B cell (primary cell): ENCODE data around the gene TIGD3. TPM values are rescaled to one million over a fixed set of nuclear protein-coding genes. Genes with fewer than 3 reads are reported as not detected.
A peak's percentile ranks its signal among the peaks of the same experiment; 100 is the strongest.

Experiments
- ATAC-seq: fragments of 200-7000 bp; cut with Tn5 transposase; one replicate; pipeline ENCODE4 v1.10.0; 2021; ENCODE audit warnings: low read depth, mild to moderate bottlenecking, moderate number of reproducible peaks, moderate library complexity
- CTCF ChIA-PET: fragments of 350-600 bp; sonication (Branson Sonifier 250); formaldehyde crosslinking; loops from one replicate; lab custom pipeline; 2021; ENCODE audit warnings: antibody characterized with exemption, inconsistent platforms; lab: Charles Lee
- POLR2A ChIA-PET: fragments of 350-600 bp; sonication (Branson Sonifier 250); formaldehyde crosslinking; loops from one replicate; lab custom pipeline; 2021; ENCODE audit warnings: antibody characterized with exemption; lab: Charles Lee
- DNase-seq: peaks from one replicate; pipeline ENCODE4 v3.0.0; 2013
- H2AFZ ChIP-seq: 2 replicates; pipeline ENCODE4 v1.6.1; 2012; ENCODE audit warnings: mild to moderate bottlenecking, low read depth, low read length; ENCODE audit not compliant: insufficient read depth, poor library complexity, severe bottlenecking
- H3K27ac ChIP-seq, 2 donors: 1 replicate in 1 of 2; 2 replicates in 1 of 2; pipeline ENCODE4 v1.5.1; 2012 to 2013; ENCODE audit warnings: low read length in 2 of 2, mild to moderate bottlenecking in 2 of 2, moderate library complexity in 1 of 2
- H3K27me3 ChIP-seq, 4 experiments: fragments of 200-600 bp in 1 of 4; sonication (generic) in 1 of 4; replicated peaks in 1 of 4; 1 replicate in 2 of 4; 2 replicates in 2 of 4; pipeline versions ENCODE4 v1.6.1 to v1.7.0; 2013 to 2016; ENCODE audit warnings: low read length in 3 of 4, mild to moderate bottlenecking in 2 of 4, mixed read lengths in 1 of 4, moderate library complexity in 1 of 4; ENCODE audit not compliant: insufficient read depth in 4 of 4, control insufficient read depth in 3 of 4; ENCODE audit errors: control extremely low read depth in 1 of 4
- H3K36me3 ChIP-seq, 2 experiments: replicated peaks in 1 of 2; 1 replicate in 1 of 2; 2 replicates in 1 of 2; pipeline versions ENCODE4 v1.6.1 to v1.7.1; 2013; ENCODE audit warnings: low read length in 1 of 2; ENCODE audit not compliant: insufficient read depth in 2 of 2, control insufficient read depth in 1 of 2; ENCODE audit errors: control extremely low read depth in 1 of 2, extremely low read depth in 1 of 2
- H3K4me1 ChIP-seq, 2 donors: fragments of 200-600 bp in 1 of 2; sonication (generic) in 1 of 2; 1 replicate in 1 of 2; 2 replicates in 1 of 2; pipeline versions ENCODE4 v1.5.1 to v1.6.1; 2013 to 2017; ENCODE audit warnings: low read length in 2 of 2; ENCODE audit not compliant: control insufficient read depth in 2 of 2, insufficient read depth in 2 of 2
- H3K4me2 ChIP-seq: replicated peaks from 2 replicates; pipeline ENCODE3; 2012; ENCODE audit warnings: mild to moderate bottlenecking, low read depth, low read length; ENCODE audit not compliant: poor library complexity, severe bottlenecking
- H3K4me3 ChIP-seq, 5 experiments: fragments of 200-600 bp in 1 of 5; sonication (generic) in 1 of 5; 1 replicate in 3 of 5; 2 replicates in 2 of 5; pipeline versions ENCODE4 v1.5.1 to v1.7.0; 2011 to 2016; ENCODE audit warnings: low read length in 4 of 5, mild to moderate bottlenecking in 4 of 5, low read depth in 2 of 5, control low read depth in 1 of 5, moderate library complexity in 1 of 5; ENCODE audit not compliant: insufficient read depth in 1 of 5; ENCODE audit errors: control extremely low read depth in 1 of 5, extremely low read depth in 1 of 5
- H3K79me2 ChIP-seq: fragments of 200-600 bp; sonication (generic); one replicate; pipeline ENCODE4 v1.6.0; 2016; ENCODE audit warnings: low read length; ENCODE audit not compliant: control insufficient read depth, insufficient read depth
- H3K9ac ChIP-seq: fragments of 200-600 bp; sonication (generic); 2 replicates; pipeline ENCODE4 v1.6.1; 2017; ENCODE audit warnings: mild to moderate bottlenecking, low read length, moderate library complexity
- H3K9me3 ChIP-seq, 3 donors: one replicate each; pipeline versions ENCODE4 v1.6.1 to v1.7.1; 2013; ENCODE audit warnings: low read length in 2 of 3; ENCODE audit not compliant: control insufficient read depth in 2 of 3, insufficient read depth in 1 of 3; ENCODE audit errors: control extremely low read depth in 1 of 3
- H4K20me1 ChIP-seq: 2 replicates; pipeline ENCODE4 v1.6.0; 2012; ENCODE audit warnings: mild to moderate bottlenecking, low read length; ENCODE audit not compliant: insufficient read depth, control insufficient read depth, poor library complexity, severe bottlenecking
- H3K27ac Mint-ChIP-seq: one replicate; pipeline ENCODE4 v1.8.0; 2021; ENCODE audit warnings: mixed read lengths
- H3K27me3 Mint-ChIP-seq: one replicate; pipeline ENCODE4 v1.8.0; 2021; ENCODE audit warnings: mixed read lengths
- H3K4me1 Mint-ChIP-seq: one replicate; pipeline ENCODE4 v1.8.0; 2021; ENCODE audit warnings: mixed read lengths
- H3K4me3 Mint-ChIP-seq: one replicate; pipeline ENCODE4 v1.8.0; 2021; ENCODE audit warnings: mixed read lengths
- H3K9me3 Mint-ChIP-seq: one replicate; pipeline ENCODE4 v1.8.0; 2022; ENCODE audit warnings: mixed read lengths; ENCODE audit not compliant: insufficient read depth
- EZH2 ChIP-seq: IDR thresholded peaks from 2 replicates; pipeline ENCODE4 v1.6.1; 2012; ENCODE audit warnings: borderline replicate concordance, low read depth, mild to moderate bottlenecking, moderate library complexity, low read length; ENCODE audit not compliant: insufficient read depth, poor library complexity, severe bottlenecking
- WGBS: methylation state at CpG from one replicate; pipeline ENCODE4 v1.1.5; 2013; ENCODE audit warnings: missing lambda C conversion rate; ENCODE audit not compliant: insufficient coverage; 5-methylcytosine and 5-hydroxymethylcytosine counted together
- intact Hi-C: fragments of 100-400 bp; cut with micrococcal nuclease; formaldehyde crosslinking; loops from one replicate; pipeline ENCODE4 v1.10.0; 2022
- polyA plus RNA-seq: library from polyadenylated mRNA; depleted of rRNA; stranded (reverse); fragments of >200 nt; gene quantifications from 2 replicates; pipeline ENCODE4 v1.2.3, GENCODE V29; 2012
- total RNA-seq, 2 donors: library from RNA; stranded (reverse); fragments of 120-200 nt in 1 of 2; gene quantifications; 1 replicate in 1 of 2; 2 replicates in 1 of 2; pipeline versions ENCODE4 v1.2.3 to v1.2.4, GENCODE V29; 2013 to 2022
- TF ChIP-seq, protein P1 (sequence below): fragments of 200-600 bp; IDR thresholded peaks from one replicate; pipeline ENCODE4 v1.8.0; 2022; ENCODE audit warnings: antibody characterized with exemption, mild to moderate bottlenecking

The TIGD3 gene
- total and polyA plus RNA-seq, 2 donors (not counting 1 experiment from before 2014, with no cell fraction given) = 3.8 to 6.1 TPM

DNA sequence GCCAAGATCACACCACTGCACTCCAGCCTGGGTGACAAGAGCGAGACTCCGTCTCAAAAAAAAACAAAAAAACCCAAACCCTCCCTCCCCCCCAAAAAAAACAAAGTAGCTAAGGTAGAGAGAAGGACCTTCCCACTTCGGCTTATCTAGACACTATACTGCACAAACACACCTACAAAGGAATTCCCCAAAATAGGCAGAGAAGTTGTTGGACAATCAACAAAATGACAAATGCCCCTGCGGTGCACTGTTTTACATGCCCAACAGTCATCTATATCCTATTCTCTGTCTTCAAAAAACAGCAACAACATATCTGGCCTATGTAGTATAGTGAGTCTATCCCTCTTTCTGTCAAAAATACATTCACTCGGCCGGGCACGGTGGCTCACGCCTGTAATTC, 27.5 kb upstream of the TIGD3 start:
- POLR2A ChIA-PET = interaction anchor here (0.9 kb wide), 1 partner anchor 12 kb away, joined by 4 read pairs; no protein-coding TSS in a partner anchor

DNA sequence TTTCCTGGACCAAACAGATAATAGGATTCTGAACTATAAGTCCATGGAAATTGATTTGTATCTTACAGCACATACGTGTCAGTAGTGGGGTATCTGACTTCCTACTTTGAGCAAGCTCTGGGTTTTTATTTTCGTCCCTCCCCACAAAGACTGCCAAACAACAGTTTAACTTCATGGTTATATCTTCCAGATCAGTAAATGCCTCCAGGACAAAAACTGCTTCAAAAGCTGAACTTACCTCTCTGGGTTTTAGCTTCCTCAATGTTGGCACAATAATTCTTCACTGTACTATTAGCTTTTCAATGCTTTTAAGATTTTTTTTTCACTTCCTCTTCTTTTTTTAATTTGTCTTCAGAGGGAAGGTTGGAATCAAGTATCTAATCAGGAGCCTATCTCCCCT, 25.1 kb upstream of the TIGD3 start:
- Histone ChIP-seq H4K20me1 (peaks cover 5% of the 10 kb centered on the region), H3K79me2 (peaks cover 9% of the 10 kb centered on the region), H3K4me1 (peaks cover 18 to 23% of the 10 kb centered on the region in 2 donors), H3K27me3 (no peaks in the 10 kb centered on the region), H3K36me3 (no peaks in the 10 kb centered on the region), H3K4me2 (peak overlapping the region; percentile 73), H3K4me3 (peak overlapping the region in 4 of 5 experiments; percentile 5 to 48 (median 44)), H3K9me3 (no peaks in the 10 kb centered on the region), H2AFZ (peak overlapping the region; percentile 66), H3K9ac (peak overlapping the region; percentile 50), H3K27ac (peak overlapping the region; percentile 50 to 69)
- H3K4me3 Mint-ChIP-seq = peak overlapping the region; percentile 76
- ATAC-seq (peak; percentile 10), DNase-seq (no peak)
- intact Hi-C loops = no loop called here
- TF ChIP-seq EZH2 = no peak
- TF ChIP-seq, protein P1, sequence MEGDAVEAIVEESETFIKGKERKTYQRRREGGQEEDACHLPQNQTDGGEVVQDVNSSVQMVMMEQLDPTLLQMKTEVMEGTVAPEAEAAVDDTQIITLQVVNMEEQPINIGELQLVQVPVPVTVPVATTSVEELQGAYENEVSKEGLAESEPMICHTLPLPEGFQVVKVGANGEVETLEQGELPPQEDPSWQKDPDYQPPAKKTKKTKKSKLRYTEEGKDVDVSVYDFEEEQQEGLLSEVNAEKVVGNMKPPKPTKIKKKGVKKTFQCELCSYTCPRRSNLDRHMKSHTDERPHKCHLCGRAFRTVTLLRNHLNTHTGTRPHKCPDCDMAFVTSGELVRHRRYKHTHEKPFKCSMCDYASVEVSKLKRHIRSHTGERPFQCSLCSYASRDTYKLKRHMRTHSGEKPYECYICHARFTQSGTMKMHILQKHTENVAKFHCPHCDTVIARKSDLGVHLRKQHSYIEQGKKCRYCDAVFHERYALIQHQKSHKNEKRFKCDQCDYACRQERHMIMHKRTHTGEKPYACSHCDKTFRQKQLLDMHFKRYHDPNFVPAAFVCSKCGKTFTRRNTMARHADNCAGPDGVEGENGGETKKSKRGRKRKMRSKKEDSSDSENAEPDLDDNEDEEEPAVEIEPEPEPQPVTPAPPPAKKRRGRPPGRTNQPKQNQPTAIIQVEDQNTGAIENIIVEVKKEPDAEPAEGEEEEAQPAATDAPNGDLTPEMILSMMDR = no peak
- no CpG with 5 or more reads among the region's 2 CpGs for WGBS
- H3K27ac Mint-ChIP-seq = peak overlapping the region; percentile 90
- peaks cover 17% of the 10 kb centered on the region for H3K4me1 Mint-ChIP-seq
- ChIA-PET CTCF (interaction anchor here (0.7 to 12.0 kb wide), 43 partner anchors 10 to 641 kb away, joined by 3 to 214 read pairs (median 4); partner anchors contain the start of genes CAPN1, CDC42EP2, FAU and KCNK7), POLR2A (interaction anchor here (0.5 to 1.4 kb wide), 10 partner anchors 14 to 761 kb away, joined by 3 to 6 read pairs (median 4); partner anchors contain the start of gene CDC42EP2)
- H3K9me3 Mint-ChIP-seq = no peaks in the 10 kb centered on the region
- H3K27me3 Mint-ChIP-seq = no peaks in the 10 kb centered on the region

More for the DNA sequence above, 27.5 kb upstream of the TIGD3 start:
- H3K27ac ChIP-seq = no peak overlapping the region
- no peaks in the 10 kb centered on the region for H3K79me2 ChIP-seq
- 100% methylated on average over 3 of the region's 8 CpGs for WGBS
- no peaks in the 10 kb centered on the region for H3K36me3 ChIP-seq
- no peaks in the 10 kb centered on the region for H3K27me3 Mint-ChIP-seq
- no peaks in the 10 kb centered on the region for H3K9me3 ChIP-seq
- no peak overlapping the region for H3K27ac Mint-ChIP-seq
- no peak overlapping the region for H3K9ac ChIP-seq
- H4K20me1 ChIP-seq = no peaks in the 10 kb centered on the region
- intact Hi-C loops = no loop called here
- peaks cover 16 to 20% of the 10 kb centered on the region in 2 donors for H3K4me1 ChIP-seq
- CTCF ChIA-PET = interaction anchor here (0.9 to 12.0 kb wide), 2 partner anchors 12 to 51 kb away, joined by 3 to 214 read pairs; partner anchors contain the start of gene CDC42EP2
- DNase-seq = no peak
- TF ChIP-seq EZH2 = no peak
- TF ChIP-seq, protein P1 = no peak
- H3K4me3 ChIP-seq = no peak overlapping the region
- no peak overlapping the region for H2AFZ ChIP-seq
- no peak overlapping the region for H3K4me3 Mint-ChIP-seq
- peaks cover 0 to 3% (median 0%) of the 10 kb centered on the region in 4 experiments for H3K27me3 ChIP-seq
- peaks cover 10% of the 10 kb centered on the region for H3K4me1 Mint-ChIP-seq
- H3K9me3 Mint-ChIP-seq = no peaks in the 10 kb centered on the region
- no peak for ATAC-seq
- no peak overlapping the region for H3K4me2 ChIP-seq
